Gastroesophageal sphincter (tissue), 4 donors: ENCODE data around the gene TSEN15. TPM values are rescaled to one million over a fixed set of nuclear protein-coding genes. Genes with fewer than 3 reads are reported as not detected.

Experiments used
- ATAC-seq: fragments of 150-250 bp; one replicate; pipeline ENCODE4 v1.9.1; 2016; ENCODE audit warnings: mild to moderate bottlenecking, moderate library complexity
- H3K27ac ChIP-seq, 4 donors: fragments of 200-600 bp; sonication (generic) in 3 of 4; 1 replicate in 3 of 4; 2 replicates in 1 of 4; pipeline ENCODE4 v1.5.1; 2016 to 2019
- H3K27me3 ChIP-seq: fragments of 200-600 bp; sonication (generic); one replicate; pipeline ENCODE4 v1.5.1; 2019
- H3K36me3 ChIP-seq, 2 donors: fragments of 200-600 bp; sonication (generic); one replicate each; pipeline ENCODE4 v1.5.1; 2019; ENCODE audit warnings: control low read depth in 1 of 2
- H3K4me1 ChIP-seq, 3 donors: fragments of 200-600 bp; sonication (generic); 1 replicate in 2 of 3; 2 replicates in 1 of 3; pipeline ENCODE4 v1.5.1; 2016 to 2019; ENCODE audit warnings: control low read depth in 2 of 3
- H3K4me3 ChIP-seq, 2 donors: fragments of 200-600 bp; sonication (generic); one replicate each; pipeline ENCODE4 v1.5.1; 2019; ENCODE audit warnings: mild to moderate bottlenecking in 1 of 2, moderate library complexity in 1 of 2
- H3K9me3 ChIP-seq, 3 donors: fragments of 200-600 bp; sonication (generic); one replicate each; pipeline ENCODE4 v1.5.1; 2017 to 2019; ENCODE audit warnings: control low read depth in 2 of 3
- EP300 ChIP-seq: sonication (generic); formaldehyde crosslinking; IDR thresholded peaks from one replicate; pipeline ENCODE4 v1.6.1; 2017; ENCODE audit warnings: antibody characterized with exemption, mild to moderate bottlenecking
- POLR2A ChIP-seq, 2 donors: fragments of 450-650 bp; IDR thresholded peaks; one replicate each; pipeline ENCODE4 v1.6.1; 2017; ENCODE audit warnings: antibody characterized with exemption in 2 of 2, mild to moderate bottlenecking in 2 of 2, moderate library complexity in 1 of 2
- POLR2AphosphoS5 ChIP-seq: sonication (generic); formaldehyde crosslinking; IDR thresholded peaks from one replicate; pipeline ENCODE4 v1.6.1; 2017; ENCODE audit warnings: antibody characterized with exemption
- WGBS, 2 donors: methylation state at CpG; one replicate each; pipeline ENCODE4 v1.1.5; 2018; ENCODE audit warnings: low coverage in 1 of 2; 5-methylcytosine and 5-hydroxymethylcytosine counted together
- total RNA-seq, 4 donors: library from RNA; depleted of rRNA; stranded (reverse); fragments of >200 nt; gene quantifications; one replicate each; pipeline ENCODE4 v1.1.0, GENCODE V29; 2016
- TF ChIP-seq, protein P1 (sequence below), 4 experiments: fragments of 200-600 bp in 2 of 4; fragments of 450-650 bp in 2 of 4; sonication (generic) in 1 of 4; IDR thresholded peaks; one replicate each; pipeline ENCODE4 v1.5.1; 2017 to 2019; ENCODE audit warnings: antibody characterized with exemption in 4 of 4, mild to moderate bottlenecking in 2 of 4, moderate library complexity in 2 of 4

The TSEN15 gene
- total RNA-seq, 4 donors from 2014 or later = 24.0 to 72.8 (median 49.1) TPM

DNA sequence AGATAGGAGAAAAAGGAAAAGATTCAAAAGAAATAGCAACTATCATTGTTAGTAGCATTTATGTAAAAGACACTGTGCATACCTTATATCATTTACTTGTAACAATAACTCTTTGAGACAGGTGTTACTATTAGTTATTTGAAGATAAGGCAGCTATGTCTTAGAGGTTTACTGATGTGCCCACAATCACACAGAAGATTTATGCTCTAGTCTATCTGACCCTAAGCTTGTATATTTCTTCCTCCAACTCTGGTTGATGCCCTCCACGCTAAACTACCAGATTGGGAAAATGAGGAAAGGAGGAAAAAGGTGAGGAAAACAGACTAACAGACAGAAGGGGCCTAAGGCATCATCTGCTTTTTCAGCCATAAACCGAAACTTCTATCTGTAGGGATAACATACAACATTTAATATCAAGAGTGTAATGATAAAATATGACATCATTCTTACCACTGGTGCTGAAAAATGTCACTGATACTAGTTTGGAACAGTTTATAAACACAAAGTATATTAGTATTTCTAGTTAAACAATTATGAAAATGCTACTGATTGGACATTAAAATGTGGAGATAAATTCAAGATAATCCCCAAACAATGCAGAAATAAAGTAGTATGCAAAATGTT lies 19.1 kb upstream of the TSEN15 start:
- WGBS, 2 donors = 78 to 95% methylated on average over 2 of the region's 2 CpGs
- Histone ChIP-seq H3K27ac (no peak overlapping the region), H3K36me3 (no peaks in the 10 kb centered on the region), H3K4me3 (no peak overlapping the region), H3K4me1 (peaks cover 0 to 18% (median 4%) of the 10 kb centered on the region in 3 donors), H3K27me3 (peaks cover 29% of the 10 kb centered on the region), H3K9me3 (no peaks in the 10 kb centered on the region)
- TF ChIP-seq EP300 (no peak), POLR2AphosphoS5 (no peak), POLR2A (IDR thresholded peaks at IDR 0.05) (no peak)
- TF ChIP-seq, protein P1, sequence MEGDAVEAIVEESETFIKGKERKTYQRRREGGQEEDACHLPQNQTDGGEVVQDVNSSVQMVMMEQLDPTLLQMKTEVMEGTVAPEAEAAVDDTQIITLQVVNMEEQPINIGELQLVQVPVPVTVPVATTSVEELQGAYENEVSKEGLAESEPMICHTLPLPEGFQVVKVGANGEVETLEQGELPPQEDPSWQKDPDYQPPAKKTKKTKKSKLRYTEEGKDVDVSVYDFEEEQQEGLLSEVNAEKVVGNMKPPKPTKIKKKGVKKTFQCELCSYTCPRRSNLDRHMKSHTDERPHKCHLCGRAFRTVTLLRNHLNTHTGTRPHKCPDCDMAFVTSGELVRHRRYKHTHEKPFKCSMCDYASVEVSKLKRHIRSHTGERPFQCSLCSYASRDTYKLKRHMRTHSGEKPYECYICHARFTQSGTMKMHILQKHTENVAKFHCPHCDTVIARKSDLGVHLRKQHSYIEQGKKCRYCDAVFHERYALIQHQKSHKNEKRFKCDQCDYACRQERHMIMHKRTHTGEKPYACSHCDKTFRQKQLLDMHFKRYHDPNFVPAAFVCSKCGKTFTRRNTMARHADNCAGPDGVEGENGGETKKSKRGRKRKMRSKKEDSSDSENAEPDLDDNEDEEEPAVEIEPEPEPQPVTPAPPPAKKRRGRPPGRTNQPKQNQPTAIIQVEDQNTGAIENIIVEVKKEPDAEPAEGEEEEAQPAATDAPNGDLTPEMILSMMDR (IDR thresholded peaks at IDR 0.05) = no peak
- no peak for ATAC-seq

DNA sequence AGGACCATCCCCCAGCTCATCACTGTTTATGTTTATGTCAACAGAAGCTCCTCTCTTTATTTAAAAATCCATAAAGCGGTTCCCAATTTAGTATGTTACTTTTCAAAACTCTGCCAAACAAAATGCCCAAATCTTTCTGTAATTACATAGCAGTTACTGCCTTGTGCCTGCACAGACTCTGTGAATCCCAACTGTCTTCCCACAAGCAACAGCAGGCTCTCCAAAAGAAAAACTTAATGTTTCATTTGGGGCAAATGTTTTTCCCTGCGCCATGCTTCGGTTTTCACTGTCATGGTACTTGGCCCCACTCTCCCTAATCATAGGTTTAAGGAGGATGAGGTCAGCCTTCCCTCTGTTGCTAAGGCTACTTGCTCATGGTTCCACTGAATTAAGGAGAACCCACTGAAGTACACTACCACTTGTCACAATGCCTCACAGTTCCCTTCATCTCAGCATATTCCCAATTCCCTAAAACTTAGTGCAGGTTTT lies 18.6 kb upstream of the TSEN15 start:
- WGBS, 2 donors = 77% methylated on average over 3 of the region's 3 CpGs; no CpG with 5 or more reads in 1 of the 2 donors

GRCh38 chr1:184033711-184034167 lies 17.8 kb upstream of the TSEN15 start:
- Histone ChIP-seq H3K27me3 (peaks cover 30% of the 10 kb centered on the region), H3K36me3 (no peaks in the 10 kb centered on the region), H3K4me3 (no peak overlapping the region), H3K9me3 (no peaks in the 10 kb centered on the region), H3K27ac (no peak overlapping the region), H3K4me1 (peaks cover 0 to 25% (median 4%) of the 10 kb centered on the region in 3 donors)
- ATAC-seq = no peak
- TF ChIP-seq POLR2AphosphoS5 = no peak
- no peak for TF ChIP-seq POLR2A (IDR thresholded peaks at IDR 0.05)
- TF ChIP-seq, protein P1 (IDR thresholded peaks at IDR 0.05) = no peak
- TF ChIP-seq EP300 = no peak
- WGBS, 2 donors = 69 to 75% methylated on average over 1 to 2 of the region's 2 CpGs

More for the DNA sequence above, 18.6 kb upstream of the TSEN15 start:
- no peak for TF ChIP-seq EP300
- no peak for TF ChIP-seq POLR2A (IDR thresholded peaks at IDR 0.05)
- no peak overlapping the region for H3K4me3 ChIP-seq
- H3K27ac ChIP-seq = no peak overlapping the region
- no peaks in the 10 kb centered on the region for H3K36me3 ChIP-seq
- no peak for ATAC-seq
- peaks cover 0 to 24% (median 4%) of the 10 kb centered on the region in 3 donors for H3K4me1 ChIP-seq
- H3K27me3 ChIP-seq = peaks cover 30% of the 10 kb centered on the region
- H3K9me3 ChIP-seq = no peaks in the 10 kb centered on the region

DNA sequence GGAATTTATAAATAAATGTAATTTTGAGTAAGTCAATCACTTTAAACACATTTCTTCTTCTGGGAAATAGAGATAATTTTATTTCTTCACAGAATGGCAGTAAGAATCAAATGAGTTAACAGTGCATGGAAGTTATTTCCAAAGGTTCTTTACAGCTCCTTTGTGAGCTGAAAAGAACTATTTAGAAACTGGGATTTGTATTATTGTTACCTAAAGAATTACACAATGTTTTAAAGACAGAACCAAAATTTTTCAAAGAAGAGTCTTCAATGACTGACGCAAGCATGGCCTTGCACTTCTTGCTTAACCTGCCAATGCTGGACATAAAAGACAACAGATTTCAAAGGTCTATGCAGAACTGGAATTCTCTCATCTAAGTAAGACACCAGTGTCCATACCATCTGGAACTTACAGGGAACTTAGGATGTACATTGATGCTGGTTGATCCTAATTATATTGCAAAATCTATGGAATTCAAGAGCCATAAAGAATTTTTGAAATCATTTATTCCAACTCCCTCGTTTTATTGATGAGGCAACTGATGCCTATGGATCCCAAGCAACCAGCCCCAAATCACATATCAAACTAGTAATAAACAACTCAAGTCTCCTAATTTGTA lies 16.7 kb upstream of the TSEN15 start:
- WGBS, 2 donors = 88 to 100% methylated on average over 2 of the region's 2 CpGs
- H3K27ac ChIP-seq = no peak overlapping the region
- no peak for ATAC-seq

More for the DNA sequence above, 16.7 kb upstream of the TSEN15 start:
- H3K4me1 ChIP-seq = peaks cover 0 to 25% (median 4%) of the 10 kb centered on the region in 3 donors
- no peaks in the 10 kb centered on the region for H3K36me3 ChIP-seq
- peaks cover 35% of the 10 kb centered on the region for H3K27me3 ChIP-seq
- H3K9me3 ChIP-seq = no peaks in the 10 kb centered on the region
- H3K4me3 ChIP-seq = no peak overlapping the region
- TF ChIP-seq POLR2AphosphoS5 (no peak), POLR2A (IDR thresholded peaks at IDR 0.05) (no peak), EP300 (no peak)
- TF ChIP-seq, protein P1 (IDR thresholded peaks at IDR 0.05) = no peak
